GDM1 (cell line): Measurements from ENCODE around the gene TEX22.

Experiments used
- DNase-seq: peaks from one replicate; lab custom pipeline; 2025; lab: John Stamatoyannopoulos, UW

The TEX22 gene

DNA sequence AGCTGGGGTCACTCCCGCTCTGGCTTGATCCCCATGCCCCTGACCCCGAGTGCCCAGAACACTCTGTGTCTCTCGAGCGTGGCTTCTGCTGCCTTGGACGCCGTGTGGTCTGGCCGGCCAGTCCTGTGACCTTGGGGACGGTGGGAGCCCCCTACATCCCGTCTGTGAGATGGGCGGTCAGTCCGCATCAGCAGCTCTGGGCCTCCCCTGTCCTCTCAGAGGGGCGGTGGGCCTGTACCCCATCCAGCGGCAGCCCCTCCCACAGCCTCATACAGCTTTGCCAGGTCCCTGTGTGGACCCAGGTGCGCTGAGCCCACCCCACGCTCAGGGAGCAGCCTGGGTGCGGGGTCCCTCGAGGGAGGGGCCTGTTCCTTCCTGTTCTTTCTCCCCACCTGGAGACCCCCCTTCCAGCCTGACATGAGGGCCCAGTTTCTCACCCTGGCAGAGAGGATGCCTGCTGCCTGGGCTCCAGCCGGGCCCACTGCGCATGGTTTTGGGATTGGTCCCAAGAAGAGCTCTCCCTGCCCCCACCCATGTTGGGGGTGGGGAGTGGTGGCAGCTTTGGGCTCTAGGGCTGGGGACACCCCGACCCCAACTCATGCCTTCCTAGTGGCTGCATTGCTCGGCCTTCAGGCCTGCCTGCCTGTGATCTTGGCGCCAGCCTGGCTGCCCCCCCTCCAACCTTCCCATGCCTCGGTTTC lies 22.8 kb downstream of the TEX22 start:
- no peak for DNase-seq

DNA sequence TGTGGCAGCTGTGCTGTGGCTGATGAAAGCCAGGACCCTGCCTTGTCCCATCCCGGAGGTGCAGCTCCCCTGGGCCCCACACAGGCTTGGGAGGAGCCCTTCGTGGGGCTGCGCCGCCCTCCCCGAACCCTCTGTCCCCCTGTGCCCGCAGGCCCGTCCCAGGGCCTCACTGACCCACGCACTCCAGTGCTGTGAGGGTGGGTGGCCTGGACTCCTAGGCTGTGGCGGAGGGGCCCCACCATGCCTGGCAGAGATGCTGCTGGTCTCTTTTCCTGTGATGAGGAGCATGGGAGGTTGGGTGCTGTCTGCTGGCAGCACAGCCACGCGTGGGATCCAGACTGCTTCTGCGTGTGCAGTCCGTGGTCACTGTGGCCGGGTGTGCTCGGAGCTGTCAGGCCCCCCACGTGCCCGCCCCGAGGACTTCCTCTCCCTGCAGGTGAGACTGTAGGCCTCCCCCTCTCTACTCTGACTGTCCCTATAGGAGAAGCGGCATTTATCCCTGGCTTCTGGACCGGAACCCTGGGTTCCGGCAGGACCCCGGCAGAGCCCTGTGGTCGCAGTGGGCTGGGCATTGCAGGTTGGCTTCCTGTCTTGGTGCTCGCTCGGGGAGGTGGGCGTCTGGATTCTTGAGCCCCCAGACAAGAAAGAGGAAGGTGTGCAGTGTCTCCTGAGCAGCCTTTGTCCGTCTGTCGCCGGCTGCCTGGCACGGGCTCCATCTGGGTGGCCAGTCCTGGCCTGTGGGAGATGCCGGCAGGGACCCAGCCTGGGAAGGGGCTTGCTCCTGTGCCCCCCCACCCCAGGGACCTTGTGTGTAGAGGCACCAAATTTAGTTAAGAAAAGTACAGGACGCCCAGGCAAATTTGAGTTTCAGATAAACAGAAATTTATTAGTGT lies 23.6 kb downstream of the TEX22 start:
- DNase-seq, result no peak

DNA sequence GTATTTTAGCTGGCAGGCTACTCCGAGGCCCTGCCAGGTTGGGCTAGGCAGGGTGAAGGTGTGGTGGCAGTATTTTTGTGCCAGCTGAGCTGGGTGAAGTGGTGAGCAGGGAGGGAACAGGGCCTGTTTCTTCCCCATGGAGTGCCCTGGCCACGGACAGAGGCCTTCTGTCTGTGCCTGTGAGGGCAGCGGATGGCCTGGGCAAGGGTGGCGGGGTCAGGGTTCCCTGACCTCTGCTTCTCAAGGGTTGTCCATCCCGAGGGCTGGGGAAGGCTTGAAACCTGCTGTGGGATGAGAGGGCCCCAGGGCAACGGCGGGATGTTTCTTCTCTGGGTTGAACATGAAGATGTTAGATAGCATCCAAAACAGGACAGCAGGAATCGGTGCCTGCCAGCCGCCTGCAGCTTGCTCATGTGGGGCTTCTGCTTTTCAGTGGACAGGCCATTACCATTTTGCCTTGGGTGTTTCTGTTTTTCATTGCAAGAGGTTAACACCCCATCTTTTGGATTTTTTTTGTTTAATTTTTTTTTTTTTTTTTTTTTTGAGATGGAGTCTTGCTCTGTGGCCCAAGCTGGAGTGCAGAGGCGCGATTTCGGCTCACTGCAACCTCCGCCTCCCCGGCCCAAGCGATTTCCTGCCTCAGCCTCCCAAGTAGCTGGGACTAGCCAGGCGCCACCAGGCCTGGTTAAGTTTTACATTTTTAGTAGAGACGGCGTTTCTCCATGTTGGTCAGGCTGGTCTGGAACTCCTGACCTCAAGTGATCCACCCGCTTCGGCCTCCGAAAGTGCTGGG lies 24.6 kb downstream of the TEX22 start:
- no peak for DNase-seq

DNA sequence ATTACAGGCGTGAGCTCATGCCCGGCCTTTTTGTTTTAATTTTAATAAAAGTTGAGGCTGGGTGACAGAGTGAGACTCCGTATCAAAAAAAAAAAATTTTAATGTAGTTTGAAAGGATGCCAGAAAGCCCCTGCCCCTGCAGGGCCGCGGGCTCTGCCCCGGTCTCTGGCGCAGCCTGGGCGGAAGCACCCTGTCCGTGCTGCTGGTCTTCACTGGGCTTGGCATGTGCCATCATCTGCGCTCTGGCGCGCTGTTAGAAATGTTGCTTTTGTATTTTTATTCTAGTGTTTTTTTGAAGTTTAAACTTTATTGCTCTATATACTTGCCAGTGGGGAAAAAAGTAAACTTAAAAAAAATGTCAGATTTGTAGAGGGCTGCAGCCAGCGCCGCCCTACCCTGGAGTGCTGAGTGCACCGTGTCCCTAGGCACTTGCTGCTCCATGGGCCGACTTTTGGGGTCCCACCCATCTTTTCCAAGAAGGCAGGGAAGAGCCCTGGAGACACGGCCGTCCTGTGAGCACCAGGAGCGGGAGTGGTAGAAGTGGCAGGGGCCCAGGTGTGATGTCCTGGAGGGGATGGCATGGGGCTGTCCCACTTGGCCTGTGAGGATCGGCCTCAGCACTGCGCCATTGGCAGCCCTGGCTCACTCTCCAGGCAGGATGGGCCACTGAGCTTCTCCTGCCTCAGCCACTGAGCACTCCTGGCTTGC lies 25.3 kb downstream of the TEX22 start:
- DNase-seq, result no peak

DNA sequence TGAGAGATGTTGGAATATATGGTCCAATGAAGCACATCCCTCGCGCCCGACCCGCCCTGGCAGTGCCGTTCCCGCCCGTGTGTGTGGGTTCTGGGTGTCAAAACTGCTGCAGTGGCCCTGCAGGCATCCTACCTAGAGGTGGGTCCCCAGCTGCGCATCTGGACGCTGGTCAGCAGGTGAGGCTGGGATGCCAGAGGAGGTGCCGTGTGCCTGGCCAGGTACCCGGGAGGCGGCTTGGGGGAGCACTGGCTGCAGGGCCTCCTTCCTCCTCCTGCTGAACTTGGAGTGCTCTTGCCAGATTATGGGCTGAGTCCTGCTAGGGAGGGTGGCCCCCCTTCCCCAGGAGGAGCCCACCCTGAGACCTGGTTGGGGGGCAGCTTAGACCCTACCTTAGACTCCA lies 26.5 kb downstream of the TEX22 start:
- DNase-seq, result no peak

DNA sequence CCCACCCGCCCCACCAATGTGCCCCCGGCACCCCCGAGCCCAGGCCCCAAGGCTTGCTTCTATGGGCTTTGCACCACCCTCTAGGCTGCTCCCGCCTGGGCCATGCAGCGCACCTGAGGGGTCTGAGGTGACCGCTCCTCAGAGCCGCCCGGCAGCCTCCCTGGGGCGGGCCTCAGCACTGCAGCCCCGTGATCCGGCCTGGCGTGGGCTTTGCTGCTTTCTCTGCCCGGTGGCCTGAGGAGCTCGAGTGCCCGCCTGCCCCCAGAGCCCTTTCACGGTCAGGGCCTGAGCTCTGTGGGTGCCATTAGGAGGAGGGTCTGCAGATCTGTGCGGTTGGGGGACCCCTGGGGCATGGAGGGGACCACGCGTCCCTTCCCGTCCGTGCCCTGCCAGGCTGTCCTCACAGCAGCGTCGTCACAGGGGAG lies 27.5 kb downstream of the TEX22 start:
- no peak for DNase-seq

DNA sequence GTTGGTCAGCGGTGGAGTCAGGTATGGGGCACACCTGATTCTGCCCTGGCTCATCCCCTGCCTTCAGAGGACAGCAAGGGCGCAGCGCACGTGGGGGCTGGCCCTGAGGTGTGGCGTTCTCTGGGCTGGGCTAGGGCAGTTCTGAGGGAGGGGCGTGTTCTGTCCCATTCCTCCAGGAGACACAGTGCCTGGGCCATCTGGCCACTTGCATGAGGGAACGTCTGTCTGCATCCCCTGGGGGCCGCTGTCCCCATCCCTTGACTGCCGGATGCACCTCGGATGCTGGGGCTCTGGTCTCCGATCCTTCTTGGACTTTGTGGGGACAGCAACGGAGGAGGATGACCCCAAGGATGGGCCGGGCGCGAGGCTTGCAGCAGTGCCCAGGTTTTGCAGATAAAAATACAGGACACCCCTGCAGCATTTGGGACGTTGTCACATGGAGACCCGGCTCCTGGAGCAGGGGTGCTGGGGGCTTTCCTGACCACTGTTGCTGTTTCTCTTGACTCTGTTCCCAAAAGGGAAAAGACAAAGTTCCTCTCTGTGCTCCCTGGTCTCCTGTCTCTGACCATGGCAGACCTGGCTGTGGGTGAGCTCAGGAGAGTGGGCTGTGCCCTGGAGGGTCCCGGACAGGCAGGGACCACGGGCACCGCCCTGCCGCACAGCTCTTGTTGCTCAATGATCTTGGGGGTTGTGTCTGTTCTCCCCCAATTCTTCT lies 28.2 kb downstream of the TEX22 start:
- no peak for DNase-seq

DNA sequence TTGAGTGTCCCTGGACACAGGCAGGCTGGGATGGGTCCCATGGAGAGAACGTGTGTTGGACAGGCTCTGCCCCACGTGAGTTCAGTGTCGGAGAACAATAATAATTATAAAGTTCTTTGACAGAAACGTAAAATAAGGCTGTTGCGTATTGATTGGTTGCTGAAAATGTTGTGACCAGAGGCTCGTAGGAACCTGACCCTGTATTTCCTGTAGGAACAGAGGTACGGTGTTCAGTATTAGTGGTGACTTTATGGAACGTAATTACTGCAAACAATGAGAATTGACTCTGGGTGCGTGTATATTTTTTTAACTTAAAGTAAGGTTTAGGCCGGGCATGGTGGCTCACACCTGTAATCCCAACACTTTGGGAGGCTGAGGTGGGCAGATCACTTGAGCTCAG lies 29.1 kb downstream of the TEX22 start:
- DNase-seq, result no peak

DNA sequence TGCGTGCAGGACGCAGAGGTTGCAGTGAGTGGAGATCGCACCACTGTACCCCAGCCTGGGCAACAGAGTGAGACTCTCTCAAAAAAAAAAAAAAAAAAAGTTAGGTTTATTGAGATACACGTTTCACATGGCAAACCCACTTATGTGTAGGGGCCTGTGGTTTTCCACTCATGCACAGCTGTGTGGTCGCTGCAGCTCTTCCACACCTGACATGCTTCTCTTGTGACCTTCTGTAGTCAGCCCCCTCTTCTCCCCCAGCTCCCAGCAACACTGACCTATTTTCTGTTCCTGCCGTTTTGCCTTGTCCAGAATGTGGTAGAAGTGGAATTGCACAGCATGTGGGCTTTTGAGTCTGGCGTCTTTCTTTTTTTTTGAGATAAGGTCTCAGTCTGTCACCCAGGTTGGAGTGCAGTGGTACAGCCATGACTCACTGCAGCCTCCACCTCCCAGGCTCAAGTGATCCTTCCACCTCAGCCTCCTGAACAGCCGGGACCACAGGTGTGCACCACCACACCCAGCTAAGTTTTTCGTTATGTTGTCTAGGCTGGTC lies 29.7 kb downstream of the TEX22 start:
- no peak for DNase-seq

DNA sequence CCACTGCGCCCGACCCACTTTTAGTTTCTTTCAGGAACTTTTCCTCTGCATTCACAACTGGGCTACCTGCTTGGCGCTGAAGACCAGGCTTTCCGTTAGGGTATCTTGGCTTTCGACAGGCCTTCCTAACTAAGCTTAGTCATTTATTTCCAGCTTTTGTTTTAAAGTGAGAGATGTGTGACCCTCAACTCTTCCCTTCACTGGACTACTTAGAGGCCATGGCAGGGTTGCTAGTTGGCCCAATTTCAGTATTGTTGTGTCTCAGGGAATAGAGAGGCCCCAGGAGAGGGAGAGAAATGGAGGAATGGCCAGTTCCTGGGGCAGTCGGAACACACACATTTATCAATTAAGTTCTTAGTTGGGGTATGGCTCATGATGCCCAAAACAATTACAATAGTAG lies 31.7 kb downstream of the TEX22 start:
- DNase-seq, result no peak

DNA sequence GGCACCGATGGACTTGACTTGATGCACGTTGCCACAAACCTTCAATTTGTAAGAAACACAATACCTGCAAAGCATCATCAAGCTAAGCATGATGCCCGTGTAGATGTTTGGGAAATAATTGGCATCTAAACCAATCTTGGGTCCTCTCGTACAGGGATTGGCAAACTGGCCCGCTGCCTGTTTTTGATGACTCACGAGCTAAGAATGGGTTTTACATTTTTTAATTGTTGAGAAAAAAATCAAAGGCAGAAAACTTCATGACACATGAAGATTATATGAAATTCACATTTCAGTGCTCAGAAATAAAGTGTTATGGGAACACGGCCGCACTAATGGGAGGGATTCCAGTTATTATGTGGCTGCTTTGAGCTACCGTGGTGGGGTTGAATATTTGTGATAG lies 32.2 kb downstream of the TEX22 start:
- DNase-seq, result no peak

DNA sequence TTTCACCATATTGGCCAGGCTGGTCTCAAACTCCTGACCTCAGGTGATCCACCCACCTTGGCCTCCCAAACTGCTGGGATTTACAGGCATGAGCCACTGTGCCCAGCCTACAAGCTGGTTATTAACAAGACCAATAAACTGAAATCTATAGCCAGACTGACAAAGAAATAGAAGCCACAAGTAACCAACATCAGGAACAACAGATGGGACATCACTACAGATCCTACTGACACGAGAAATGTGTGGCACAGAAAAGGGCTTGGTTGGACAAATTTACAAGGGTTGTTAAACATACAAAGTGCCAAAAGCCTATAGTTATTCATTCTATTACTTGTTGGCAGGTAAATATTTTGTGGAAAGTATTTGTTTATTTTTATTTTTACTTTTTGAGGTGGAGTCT lies 32.9 kb downstream of the TEX22 start:
- no peak for DNase-seq

DNA sequence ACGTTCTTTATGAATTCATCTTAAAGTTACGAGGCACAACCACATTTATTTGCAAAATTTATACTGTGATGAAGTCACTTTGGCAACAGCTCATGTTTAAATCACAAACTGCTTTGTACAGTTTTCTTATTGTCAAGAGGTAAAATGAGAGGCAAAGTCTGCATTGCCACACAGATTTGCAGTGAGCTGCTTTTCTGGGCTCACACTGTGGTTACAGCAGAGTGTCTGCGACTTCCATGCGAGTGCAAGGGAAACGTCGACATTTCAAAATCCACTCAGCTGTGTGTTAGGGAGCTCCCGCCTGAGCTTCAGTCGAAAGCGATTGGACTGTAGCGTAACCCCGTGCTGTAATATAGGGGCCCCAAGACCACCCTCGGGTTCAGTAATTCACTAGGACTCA lies 34.3 kb downstream of the TEX22 start:
- DNase-seq, result no peak

DNA sequence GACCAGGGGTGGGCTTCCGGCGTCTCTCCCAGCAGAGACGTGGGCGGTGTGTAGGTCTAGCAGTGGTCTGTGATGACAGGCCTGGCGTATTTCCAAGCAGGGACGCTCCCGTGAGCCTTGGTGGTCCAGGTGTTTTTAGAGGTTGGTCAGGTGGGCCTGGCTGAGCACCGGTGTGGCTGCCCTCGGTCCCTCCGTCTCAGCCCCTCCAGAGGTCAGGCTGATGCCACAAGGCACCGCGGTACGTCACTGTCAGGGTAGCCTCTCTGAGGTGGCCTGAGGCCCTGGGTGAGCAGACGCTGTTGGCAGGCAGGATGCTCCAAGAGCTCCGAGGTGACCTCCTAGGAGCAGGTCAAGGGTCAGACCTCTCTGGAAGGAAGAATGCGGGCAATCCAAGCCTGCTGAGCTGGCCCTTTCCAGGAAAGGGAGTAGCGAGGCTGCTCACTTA lies 34.8 kb downstream of the TEX22 start:
- DNase-seq, result no peak

DNA sequence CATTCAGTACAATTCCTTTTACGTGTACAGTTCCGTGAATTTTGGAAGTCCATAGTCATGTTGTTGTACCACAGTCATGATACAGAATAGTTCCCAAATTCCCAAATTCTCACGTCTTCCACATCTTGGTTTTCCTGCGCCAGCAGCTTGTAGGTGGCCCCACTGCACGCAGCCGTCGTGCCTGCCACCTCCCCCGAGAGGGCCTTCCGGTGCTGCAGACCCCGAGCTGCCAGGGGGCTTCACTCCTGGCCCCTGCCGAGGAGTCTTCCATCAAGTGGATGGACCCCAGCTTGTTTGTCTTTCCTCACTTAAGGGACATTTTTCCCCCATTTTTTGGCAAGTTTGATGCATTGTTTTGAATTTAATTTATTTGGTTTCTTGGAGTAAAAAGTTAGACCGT lies 38.1 kb downstream of the TEX22 start:
- DNase-seq, result no peak

DNA sequence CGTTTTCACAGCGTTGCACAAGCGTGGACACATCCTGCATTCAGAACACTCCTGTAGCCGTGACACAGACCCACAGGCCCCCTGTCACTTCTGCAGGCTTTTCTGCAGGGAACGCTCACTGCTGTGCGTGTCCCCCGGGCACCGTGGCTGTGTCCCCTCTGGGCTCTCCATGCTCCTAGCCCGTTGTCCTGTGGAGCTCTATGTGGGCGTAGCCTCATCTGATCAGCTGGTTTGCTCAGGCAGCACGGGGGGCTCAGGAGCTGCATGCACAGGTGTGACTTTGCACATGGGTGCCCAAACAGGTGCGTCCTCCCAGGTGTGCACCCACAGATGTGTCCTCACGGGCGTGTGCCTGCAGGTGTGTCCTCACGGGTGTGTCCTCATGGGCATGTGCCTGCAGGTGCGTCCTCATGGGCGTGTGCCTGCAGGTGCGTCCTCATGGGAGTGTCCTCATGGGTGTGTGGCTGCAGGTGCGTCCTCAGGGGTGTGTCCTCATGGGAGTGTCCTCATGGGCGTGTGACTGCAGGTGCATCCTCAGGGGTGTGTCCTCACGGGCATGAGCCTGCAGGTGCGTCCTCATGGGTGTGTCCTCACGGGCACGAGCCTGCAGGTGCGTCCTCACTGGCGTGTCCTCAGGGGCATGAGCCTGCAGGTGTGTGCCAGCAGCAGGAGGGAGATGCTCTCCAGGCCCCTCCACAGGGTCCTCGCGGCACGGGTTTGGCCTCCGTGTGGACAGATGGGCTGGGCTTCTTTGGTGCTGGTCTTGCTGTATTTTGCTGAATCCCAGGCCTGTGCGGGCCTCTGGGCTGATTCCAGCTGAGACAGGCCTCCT lies 38.8 kb downstream of the TEX22 start:
- DNase-seq, result no peak

DNA sequence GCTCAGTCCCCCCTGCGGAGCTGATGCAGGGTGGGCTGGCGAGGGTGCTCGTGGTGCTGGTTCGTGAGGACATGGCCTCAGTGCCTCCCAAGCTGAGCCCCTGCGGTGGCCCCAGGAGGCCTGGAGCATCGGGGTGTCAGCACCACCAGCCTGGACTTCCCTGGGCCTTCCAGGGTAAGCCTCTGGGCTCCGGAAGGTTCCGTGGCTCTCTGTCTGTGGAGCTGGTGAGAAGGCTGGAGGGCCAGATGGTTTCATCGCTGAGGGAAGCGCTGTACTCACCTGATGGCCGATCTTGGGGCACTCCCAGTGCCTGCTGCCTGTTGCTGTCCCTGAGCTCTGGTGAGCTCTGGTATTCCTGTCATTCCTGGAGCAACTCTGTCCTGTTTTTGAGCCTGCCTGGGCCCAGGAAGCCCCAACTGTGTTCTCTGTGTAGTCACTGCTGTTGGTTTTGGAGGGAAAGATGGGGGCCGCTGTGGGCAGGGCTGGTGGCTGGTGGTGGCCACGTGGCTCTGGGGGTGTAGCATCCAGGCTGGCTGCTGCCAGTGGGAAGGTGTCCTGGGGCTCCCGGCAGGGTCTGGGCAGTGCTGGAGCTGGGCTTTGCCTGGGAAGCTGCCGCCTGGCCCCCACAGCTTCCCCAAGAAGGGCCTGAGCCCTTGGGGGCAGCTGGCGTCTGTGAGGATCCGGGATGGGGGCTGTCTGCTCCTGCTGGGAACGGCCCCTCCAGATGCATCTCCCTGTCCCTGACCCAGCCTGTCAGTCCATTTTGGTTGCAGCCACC lies 39.6 kb downstream of the TEX22 start:
- DNase-seq, result no peak

DNA sequence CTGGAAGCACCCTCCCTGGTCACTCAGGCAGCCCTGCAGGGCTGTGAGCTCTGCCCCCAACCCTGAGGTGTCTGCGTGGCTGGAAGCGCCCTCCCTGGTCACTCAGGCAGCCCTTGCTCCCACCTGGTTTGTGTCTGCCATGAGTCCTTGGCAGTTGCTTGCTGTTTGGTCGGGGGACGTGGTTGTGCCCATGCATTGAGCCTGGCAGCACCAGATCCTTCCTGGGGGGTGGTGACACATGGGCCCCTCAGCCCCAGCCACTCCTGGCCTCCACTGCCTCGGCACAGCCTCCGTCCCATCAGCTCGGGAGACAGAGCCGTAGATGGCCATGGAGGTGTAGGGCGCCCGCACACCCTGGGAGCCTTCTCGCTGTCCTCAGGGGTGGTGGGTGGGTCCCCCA lies 40.8 kb downstream of the TEX22 start:
- DNase-seq, result no peak
